CD4-positive, CD25-positive, alpha-beta regulatory T cell (primary cell): ENCODE data around the gene PNP. TPM values are rescaled to one million over a fixed set of nuclear protein-coding genes. Genes with fewer than 3 reads are reported as not detected.

Experiments used
- ATAC-seq, 2 donors: fragments of 150-1000 bp; cut with Tn5 transposase; one replicate each; pipeline ENCODE4 v1.10.0; 2021; ENCODE audit warnings: low read depth in 2 of 2, moderate number of reproducible peaks in 2 of 2, moderate library complexity in 1 of 2
- DNase-seq, 3 donors: peaks; one replicate each; pipeline versions ENCODE4 v3.0.0 to v3.0.0-alpha.2; 2012 to 2022; ENCODE audit warnings: mixed read lengths in 1 of 3
- H3K27ac ChIP-seq: one replicate; pipeline ENCODE4 v1.7.0; 2013; ENCODE audit warnings: mild to moderate bottlenecking, low read length; ENCODE audit not compliant: insufficient read depth, poor library complexity, severe bottlenecking
- H3K27me3 ChIP-seq: one replicate; pipeline ENCODE4 v1.7.0; 2013; ENCODE audit warnings: low read length; ENCODE audit not compliant: control insufficient read depth, insufficient read depth
- H3K36me3 ChIP-seq: one replicate; pipeline ENCODE4 v1.7.0; 2013; ENCODE audit warnings: mild to moderate bottlenecking, low read length, moderate library complexity; ENCODE audit not compliant: control insufficient read depth, insufficient read depth
- H3K4me1 ChIP-seq: 2 replicates; pipeline ENCODE4 v1.7.0; 2013; ENCODE audit warnings: mild to moderate bottlenecking, low read length; ENCODE audit not compliant: insufficient read depth, control insufficient read depth, poor library complexity, severe bottlenecking
- H3K4me3 ChIP-seq: one replicate; pipeline ENCODE4 v1.7.0; 2013; ENCODE audit warnings: low read depth, mild to moderate bottlenecking, low read length, moderate library complexity
- H3K9me3 ChIP-seq, 2 experiments: 1 replicate in 1 of 2; 2 replicates in 1 of 2; pipeline ENCODE4 v1.7.0; 2013; ENCODE audit warnings: low read length in 2 of 2, mild to moderate bottlenecking in 1 of 2, moderate library complexity in 1 of 2; ENCODE audit not compliant: control insufficient read depth in 2 of 2
- H3K27ac Mint-ChIP-seq, 3 donors: one replicate each; pipeline ENCODE4 v1.8.0; 2020 to 2022; ENCODE audit warnings: mild to moderate bottlenecking in 3 of 3, mixed read lengths in 3 of 3, moderate library complexity in 2 of 3
- H3K27me3 Mint-ChIP-seq: one replicate; pipeline ENCODE4 v1.8.0; 2022; ENCODE audit warnings: mild to moderate bottlenecking, mixed read lengths
- H3K36me3 Mint-ChIP-seq: one replicate; pipeline ENCODE4 v1.8.0; 2020; ENCODE audit warnings: mixed read lengths
- H3K4me1 Mint-ChIP-seq, 4 donors: one replicate each; pipeline ENCODE4 v1.8.0; 2020 to 2022; ENCODE audit warnings: mixed read lengths in 4 of 4, mild to moderate bottlenecking in 1 of 4
- H3K4me3 Mint-ChIP-seq, 4 donors: one replicate each; pipeline ENCODE4 v1.8.0; 2020 to 2022; ENCODE audit warnings: mild to moderate bottlenecking in 4 of 4, mixed read lengths in 4 of 4, moderate library complexity in 3 of 4
- H3K9me3 Mint-ChIP-seq, 7 donors: one replicate each; pipeline ENCODE4 v1.8.0; 2020 to 2022; ENCODE audit warnings: mixed read lengths in 7 of 7, mild to moderate bottlenecking in 3 of 7, moderate library complexity in 2 of 7
- polyA plus RNA-seq, 4 donors: library from polyadenylated mRNA; unstranded; fragments of 300-500 nt; fragmentation: Illumina TruSeq; gene quantifications; one replicate each; pipeline ENCODE4 v1.2.3, GENCODE V29; 2021
- total RNA-seq: library from RNA; stranded (reverse); gene quantifications from one replicate; pipeline ENCODE4 v1.2.3, GENCODE V29; 2022

Gene PNP
- total RNA-seq (33.4 TPM), polyA plus RNA-seq (10 to 100 TPM; 28.8 to 42.5 (median 40.3) TPM)

DNA sequence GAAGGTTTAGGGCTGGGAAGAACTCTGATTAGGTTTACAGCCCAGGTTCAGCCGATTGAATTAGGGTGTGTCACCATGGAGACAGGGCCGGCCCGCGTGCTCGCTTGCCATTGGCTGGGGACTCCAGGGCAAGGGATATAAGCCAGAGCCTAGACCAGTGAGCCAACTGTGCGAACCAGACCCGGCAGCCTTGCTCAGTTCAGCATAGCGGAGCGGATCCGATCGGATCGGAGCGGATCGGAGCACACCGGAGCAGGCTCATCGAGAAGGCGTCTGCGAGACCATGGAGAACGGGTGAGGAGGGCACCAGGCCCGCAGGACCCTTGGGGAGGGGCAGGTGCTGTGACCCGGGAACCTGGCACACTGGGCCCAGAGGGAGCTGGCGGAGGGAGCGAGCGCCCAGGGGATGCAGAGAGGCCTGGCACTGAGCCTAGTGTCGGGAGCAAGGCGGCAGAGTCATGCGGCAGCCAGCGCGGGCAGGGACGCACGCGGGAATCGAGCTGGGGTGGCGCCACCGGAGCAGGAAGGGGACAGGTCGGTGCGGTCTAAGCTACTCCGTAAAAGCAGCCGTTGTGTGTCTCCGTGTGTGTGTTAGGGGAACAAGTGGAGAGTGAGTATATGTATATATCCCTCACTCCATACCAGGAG, at the start of gene PNP:
TSS of gene PNP (plus strand) at position 165 of the 648 bp plus-strand sequence. CDS start at position 284, 119 bp downstream.
- no peaks in the 10 kb centered on the region for H3K27me3 ChIP-seq
- Mint-ChIP-seq H3K27ac (peak within 1 kb of the TSS; percentile 92 to 98 (median 96)), H3K4me1 (peaks cover 4 to 45% (median 40%) of the 10 kb centered on the region in 4 donors), H3K36me3 (peaks cover 21% of the 10 kb centered on the region), H3K27me3 (peaks cover 4% of the 10 kb centered on the region), H3K4me3 (peak within 1 kb of the TSS; percentile 97 to 100 (median 98)), H3K9me3 (no peaks in the 10 kb centered on the region)
- peaks cover 23% of the 10 kb centered on the region for H3K36me3 ChIP-seq
- H3K27ac ChIP-seq: peak within 1 kb of the TSS; percentile 80
- ATAC-seq (peak; percentile 94), DNase-seq (peak; percentile 78 to 93 (median 83))
- H3K4me1 ChIP-seq: peaks cover 36% of the 10 kb centered on the region
- peak within 1 kb of the TSS; percentile 95 for H3K4me3 ChIP-seq
- H3K9me3 ChIP-seq: no peaks in the 10 kb centered on the region

DNA sequence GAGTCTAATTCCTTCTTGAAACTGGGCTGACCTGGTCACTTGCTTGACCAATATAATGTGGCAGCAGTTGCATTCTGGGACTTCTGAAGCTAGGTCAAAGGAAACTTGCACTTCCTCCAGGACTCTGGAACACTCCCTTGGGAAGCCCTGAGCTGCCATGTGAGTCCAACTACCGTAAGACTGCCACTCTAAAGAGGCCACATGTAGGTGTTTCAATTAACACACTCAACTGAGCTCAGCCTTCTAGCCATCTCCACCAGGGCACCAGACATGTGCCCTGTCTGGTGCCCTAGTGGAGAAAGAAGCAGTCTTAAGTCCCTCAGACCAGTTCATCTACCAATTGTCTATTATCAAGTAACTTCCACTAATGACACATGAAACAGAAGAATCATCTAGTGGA, 49.8 kb upstream of the PNP start:
- DNase-seq: no peak
- Mint-ChIP-seq H3K27ac (no peak overlapping the region), H3K27me3 (no peaks in the 10 kb centered on the region), H3K9me3 (no peaks in the 10 kb centered on the region), H3K36me3 (no peaks in the 10 kb centered on the region), H3K4me3 (peak overlapping the region in 1 of 4 donors; percentile 23), H3K4me1 (peaks cover 0 to 8% (median 6%) of the 10 kb centered on the region in 4 donors)
- no peak overlapping the region for H3K27ac ChIP-seq
- H3K4me3 ChIP-seq: no peak overlapping the region
- H3K27me3 ChIP-seq: no peaks in the 10 kb centered on the region
- ATAC-seq: no peak
- peaks cover 4% of the 10 kb centered on the region for H3K4me1 ChIP-seq
- H3K36me3 ChIP-seq: no peaks in the 10 kb centered on the region
- H3K9me3 ChIP-seq: no peaks in the 10 kb centered on the region

DNA sequence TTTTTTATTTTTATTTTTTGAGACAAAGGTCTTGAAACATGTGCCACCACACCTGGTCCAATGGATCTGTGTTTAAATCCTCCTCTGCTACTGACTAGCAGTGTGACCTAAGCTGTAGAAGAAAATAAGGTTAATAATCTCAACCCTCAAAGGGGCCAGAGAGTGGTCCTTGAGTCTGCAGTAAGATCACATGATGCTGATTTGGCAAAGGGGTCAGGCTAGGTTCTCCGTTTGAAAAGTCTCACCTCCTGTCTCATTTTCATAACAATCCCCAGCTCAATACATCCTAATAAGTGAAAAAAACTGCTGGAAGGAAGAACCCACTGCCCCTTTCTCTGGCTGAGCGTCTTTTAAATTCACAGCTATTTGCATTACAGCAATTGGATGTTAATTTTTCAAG, 47.9 kb upstream of the PNP start:
- no peaks in the 10 kb centered on the region for H3K4me1 ChIP-seq

DNA sequence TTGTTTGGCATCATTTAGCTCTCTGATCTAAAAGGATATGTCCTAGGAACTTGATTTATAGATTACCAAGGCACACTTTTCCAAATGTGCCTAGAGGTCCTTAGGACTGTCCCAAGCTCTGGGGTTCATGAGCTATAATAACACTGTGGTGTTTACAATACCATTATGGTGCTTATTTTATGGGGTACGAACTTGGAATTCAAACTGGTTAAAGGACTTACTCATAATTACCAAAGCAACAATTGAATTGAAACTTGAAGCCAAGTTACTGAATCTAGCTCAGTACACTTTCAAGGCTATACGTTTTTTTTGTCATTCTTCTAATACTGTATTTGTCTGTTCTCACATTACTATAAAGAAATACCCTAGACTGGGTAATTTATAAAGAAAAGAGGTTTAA, 46.3 kb upstream of the PNP start:
- ATAC-seq: no peak

More for the DNA sequence above, 47.9 kb upstream of the PNP start:
- no peaks in the 10 kb centered on the region for H3K36me3 Mint-ChIP-seq
- Histone ChIP-seq H3K27me3 (no peaks in the 10 kb centered on the region), H3K9me3 (no peaks in the 10 kb centered on the region), H3K27ac (no peak overlapping the region), H3K4me3 (no peak overlapping the region), H3K36me3 (no peaks in the 10 kb centered on the region)
- DNase-seq: no peak
- no peak overlapping the region for H3K4me3 Mint-ChIP-seq
- no peaks in the 10 kb centered on the region for H3K9me3 Mint-ChIP-seq
- ATAC-seq: no peak
- H3K4me1 Mint-ChIP-seq: no peaks in the 10 kb centered on the region
- no peak overlapping the region for H3K27ac Mint-ChIP-seq
- no peaks in the 10 kb centered on the region for H3K27me3 Mint-ChIP-seq

DNA sequence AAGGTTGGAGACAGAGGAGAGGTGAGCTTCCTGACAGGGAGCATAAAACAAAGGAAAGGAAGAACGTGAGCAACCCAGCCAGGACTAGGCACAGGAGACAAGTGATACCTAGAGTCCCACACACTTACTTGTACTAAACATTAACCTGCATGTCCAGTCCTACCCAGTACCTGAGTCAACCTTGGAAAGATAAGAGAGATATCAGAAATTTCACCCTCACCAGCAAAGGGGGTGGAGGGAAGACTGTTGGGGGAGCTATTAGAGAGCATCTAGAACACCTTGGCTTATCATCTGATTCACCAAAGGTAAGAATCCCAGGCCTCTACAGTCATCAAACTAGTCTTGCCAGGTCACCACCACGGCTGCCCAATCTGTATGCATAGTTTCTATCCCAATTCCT, 44.4 kb upstream of the PNP start:
- Mint-ChIP-seq H3K4me1 (peaks cover 0 to 24% (median 14%) of the 10 kb centered on the region in 4 donors), H3K27ac (peak overlapping the region in 1 of 3 donors; percentile 54)

More for the DNA sequence above, 46.3 kb upstream of the PNP start:
- H3K36me3 ChIP-seq: no peaks in the 10 kb centered on the region
- Mint-ChIP-seq H3K27ac (peak overlapping the region in 1 of 3 donors; percentile 47), H3K4me1 (peaks cover 0 to 8% (median 8%) of the 10 kb centered on the region in 4 donors), H3K4me3 (no peak overlapping the region), H3K9me3 (no peaks in the 10 kb centered on the region), H3K36me3 (no peaks in the 10 kb centered on the region), H3K27me3 (no peaks in the 10 kb centered on the region)
- peaks cover 8% of the 10 kb centered on the region for H3K4me1 ChIP-seq
- no peaks in the 10 kb centered on the region for H3K9me3 ChIP-seq
- H3K4me3 ChIP-seq: no peak overlapping the region
- H3K27ac ChIP-seq: no peak overlapping the region
- H3K27me3 ChIP-seq: no peaks in the 10 kb centered on the region
- DNase-seq: no peak

DNA sequence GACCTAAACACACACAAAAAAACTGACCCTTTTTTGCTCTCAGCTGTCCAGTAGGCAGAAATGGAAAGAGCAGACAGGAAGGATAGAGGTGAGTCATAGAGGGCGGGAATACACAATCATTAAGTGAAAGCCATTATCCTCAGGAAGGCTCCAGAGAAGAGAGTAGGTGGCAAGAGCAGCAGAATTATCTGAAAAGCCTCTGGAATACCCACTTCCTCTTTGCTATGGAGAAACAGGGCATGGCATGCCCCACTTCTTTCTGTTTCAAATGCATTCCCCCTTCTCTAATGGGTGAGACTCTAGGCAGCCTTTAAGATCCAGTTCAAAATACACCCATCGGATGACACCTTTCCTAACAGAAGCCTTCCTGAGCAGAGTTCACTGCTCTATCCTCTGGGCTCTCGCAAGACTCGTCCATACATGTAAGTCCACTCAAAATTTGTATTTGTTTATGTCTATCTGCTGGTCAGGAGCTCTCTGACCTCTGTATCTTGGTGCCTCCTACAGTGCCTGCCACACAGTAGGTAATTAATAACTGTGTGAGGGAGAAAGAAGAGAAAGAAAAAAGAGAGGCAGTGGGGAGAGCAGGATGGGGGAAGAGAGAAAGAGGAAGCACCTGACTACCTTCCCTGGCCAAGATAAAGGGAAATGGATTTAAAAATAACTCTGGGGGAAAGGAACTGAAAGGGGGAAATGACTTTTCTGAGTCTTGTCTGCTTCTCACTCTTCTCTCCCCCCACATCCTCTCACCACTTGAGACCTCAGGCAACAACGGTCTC, 41.8 kb upstream of the PNP start:
- peak; percentile 28 to 44 for ATAC-seq
- no peaks in the 10 kb centered on the region for H3K36me3 ChIP-seq
- H3K27me3 Mint-ChIP-seq: no peaks in the 10 kb centered on the region
- H3K4me3 Mint-ChIP-seq: peak overlapping the region in 1 of 4 donors; percentile 1
- no peaks in the 10 kb centered on the region for H3K36me3 Mint-ChIP-seq
- H3K9me3 ChIP-seq: no peaks in the 10 kb centered on the region
- DNase-seq: peak in 1 of 3 donors; percentile 55
- peaks cover 0 to 24% (median 14%) of the 10 kb centered on the region in 4 donors for H3K4me1 Mint-ChIP-seq
- no peak overlapping the region for H3K4me3 ChIP-seq
- no peaks in the 10 kb centered on the region for H3K27me3 ChIP-seq
- H3K4me1 ChIP-seq: peaks cover 15% of the 10 kb centered on the region
- H3K27ac ChIP-seq: no peak overlapping the region
- no peaks in the 10 kb centered on the region for H3K9me3 Mint-ChIP-seq
- H3K27ac Mint-ChIP-seq: peak overlapping the region in 2 of 3 donors; percentile 55 to 75

More for the DNA sequence above, 44.4 kb upstream of the PNP start:
- Mint-ChIP-seq H3K36me3 (no peaks in the 10 kb centered on the region), H3K27me3 (no peaks in the 10 kb centered on the region), H3K4me3 (no peak overlapping the region), H3K9me3 (no peaks in the 10 kb centered on the region)
- DNase-seq: no peak
- Histone ChIP-seq H3K36me3 (no peaks in the 10 kb centered on the region), H3K27ac (no peak overlapping the region), H3K9me3 (no peaks in the 10 kb centered on the region), H3K4me1 (peaks cover 15% of the 10 kb centered on the region), H3K4me3 (no peak overlapping the region), H3K27me3 (no peaks in the 10 kb centered on the region)
- ATAC-seq: no peak

DNA sequence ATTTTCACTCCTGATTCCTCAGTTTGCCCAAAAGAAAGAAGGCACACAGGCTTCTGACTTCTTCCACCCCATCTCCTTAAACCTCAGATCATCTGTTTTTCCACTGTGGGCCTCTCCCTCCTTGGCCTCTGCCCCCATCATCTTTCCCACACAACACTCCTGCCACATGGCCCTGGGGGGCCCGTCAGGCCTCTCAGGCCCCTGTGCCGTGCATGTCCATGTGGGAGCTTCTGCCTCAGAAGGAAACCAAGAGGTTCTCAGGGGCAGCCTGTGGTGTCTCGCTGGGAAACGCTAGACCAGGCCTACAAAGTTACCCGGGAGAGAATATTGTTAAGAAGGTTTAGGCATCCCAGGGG, 41.2 kb upstream of the PNP start:
- DNase-seq (no peak), ATAC-seq (no peak)
- no peaks in the 10 kb centered on the region for H3K27me3 ChIP-seq
- no peaks in the 10 kb centered on the region for H3K9me3 Mint-ChIP-seq
- H3K4me3 ChIP-seq: no peak overlapping the region
- H3K4me1 Mint-ChIP-seq: peaks cover 0 to 24% (median 14%) of the 10 kb centered on the region in 4 donors
- no peaks in the 10 kb centered on the region for H3K9me3 ChIP-seq
- no peak overlapping the region for H3K27ac ChIP-seq
- peaks cover 15% of the 10 kb centered on the region for H3K4me1 ChIP-seq
- H3K27ac Mint-ChIP-seq: peak overlapping the region in 2 of 3 donors; percentile 55 to 75
- no peaks in the 10 kb centered on the region for H3K36me3 ChIP-seq
- H3K27me3 Mint-ChIP-seq: no peaks in the 10 kb centered on the region
- no peaks in the 10 kb centered on the region for H3K36me3 Mint-ChIP-seq
- no peak overlapping the region for H3K4me3 Mint-ChIP-seq
